Fibroblast of pulmonary artery (primary cell): Measurements from ENCODE around the gene SPOCK1.

ENCODE experiments used
- DNase-seq: peaks from one replicate; pipeline ENCODE4 v3.0.0-alpha.2; 2010; ENCODE audit warnings: low read depth
- H3K4me3 ChIP-seq: replicated peaks from 2 replicates; pipeline ENCODE4 v1.5.1; 2011; ENCODE audit warnings: low read depth, mild to moderate bottlenecking, control low read depth, low read length, moderate library complexity
- TF ChIP-seq, protein P1 (sequence below): IDR thresholded peaks from 2 replicates; pipeline ENCODE4 v1.5.1; 2011; ENCODE audit warnings: mild to moderate bottlenecking, control low read depth, low read length, inconsistent platforms; ENCODE audit errors: missing control alignments

SPOCK1 gene

DNA sequence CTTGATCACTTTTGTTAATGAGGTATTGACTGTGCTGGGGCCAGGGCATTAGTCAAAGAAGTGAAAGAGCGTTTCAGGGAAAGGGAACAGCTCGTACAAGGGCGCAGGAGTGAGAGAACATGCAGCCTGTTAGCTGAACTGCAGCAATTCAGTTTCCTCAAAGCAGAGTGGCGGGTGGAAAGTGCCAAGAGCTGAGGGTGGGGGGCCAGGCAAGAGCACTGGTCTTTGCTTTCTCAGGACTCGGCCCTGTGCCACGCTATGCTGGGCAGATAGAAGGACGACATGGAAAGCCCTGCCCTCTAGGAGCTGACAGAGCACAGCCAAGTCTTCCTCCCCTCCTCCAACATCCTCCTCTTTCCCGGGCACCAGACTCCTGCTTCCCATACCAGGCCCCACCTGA lies 304.8 kb downstream of the SPOCK1 start:
- no peak overlapping the region for H3K4me3 ChIP-seq
- TF ChIP-seq, protein P1, sequence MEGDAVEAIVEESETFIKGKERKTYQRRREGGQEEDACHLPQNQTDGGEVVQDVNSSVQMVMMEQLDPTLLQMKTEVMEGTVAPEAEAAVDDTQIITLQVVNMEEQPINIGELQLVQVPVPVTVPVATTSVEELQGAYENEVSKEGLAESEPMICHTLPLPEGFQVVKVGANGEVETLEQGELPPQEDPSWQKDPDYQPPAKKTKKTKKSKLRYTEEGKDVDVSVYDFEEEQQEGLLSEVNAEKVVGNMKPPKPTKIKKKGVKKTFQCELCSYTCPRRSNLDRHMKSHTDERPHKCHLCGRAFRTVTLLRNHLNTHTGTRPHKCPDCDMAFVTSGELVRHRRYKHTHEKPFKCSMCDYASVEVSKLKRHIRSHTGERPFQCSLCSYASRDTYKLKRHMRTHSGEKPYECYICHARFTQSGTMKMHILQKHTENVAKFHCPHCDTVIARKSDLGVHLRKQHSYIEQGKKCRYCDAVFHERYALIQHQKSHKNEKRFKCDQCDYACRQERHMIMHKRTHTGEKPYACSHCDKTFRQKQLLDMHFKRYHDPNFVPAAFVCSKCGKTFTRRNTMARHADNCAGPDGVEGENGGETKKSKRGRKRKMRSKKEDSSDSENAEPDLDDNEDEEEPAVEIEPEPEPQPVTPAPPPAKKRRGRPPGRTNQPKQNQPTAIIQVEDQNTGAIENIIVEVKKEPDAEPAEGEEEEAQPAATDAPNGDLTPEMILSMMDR: no peak
- DNase-seq: no peak

DNA sequence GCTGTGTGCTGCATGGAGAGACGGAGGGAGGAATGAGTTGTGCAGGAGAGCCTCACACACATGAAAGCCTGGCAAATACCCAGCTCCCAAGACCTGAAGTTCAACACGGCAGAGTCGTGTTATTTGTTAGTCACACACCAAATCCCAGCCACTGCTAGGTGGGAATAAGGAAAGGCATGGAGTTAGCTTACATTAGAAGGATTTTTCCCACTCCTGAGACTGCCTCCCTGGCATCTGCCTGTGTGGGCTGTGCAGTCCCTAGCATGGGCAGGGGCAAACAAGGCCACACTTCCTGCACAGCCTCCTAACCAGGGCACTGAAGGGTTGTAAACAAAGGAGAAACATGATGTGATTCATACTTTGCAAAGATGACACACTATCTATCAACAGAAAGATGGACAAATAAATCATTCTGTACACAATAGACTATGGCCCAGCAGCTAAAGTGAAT lies 306.8 kb downstream of the SPOCK1 start:
- DNase-seq: peak; percentile 29
- TF ChIP-seq, protein P1: no peak
- no peak overlapping the region for H3K4me3 ChIP-seq

DNA sequence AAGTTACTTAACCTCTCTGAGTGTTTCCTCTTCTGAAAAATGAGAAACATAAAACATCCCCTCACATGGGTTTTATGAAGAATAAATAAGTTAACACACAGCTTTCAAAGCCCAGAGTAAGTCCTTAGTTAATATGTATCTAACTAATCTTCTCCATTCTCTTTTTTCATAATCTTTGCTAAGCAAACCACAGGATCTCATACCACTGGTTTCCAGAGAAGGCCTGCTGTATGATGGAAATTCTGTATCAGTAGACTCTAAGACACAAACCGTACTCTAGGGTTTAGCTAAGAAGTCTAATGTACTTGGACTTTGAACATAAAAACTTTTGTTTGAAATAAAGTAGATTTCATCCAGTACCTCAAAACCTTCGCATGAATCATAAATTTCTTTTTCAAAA lies 307.9 kb downstream of the SPOCK1 start:
- TF ChIP-seq, protein P1: no peak
- DNase-seq: no peak
- H3K4me3 ChIP-seq: no peak overlapping the region

DNA sequence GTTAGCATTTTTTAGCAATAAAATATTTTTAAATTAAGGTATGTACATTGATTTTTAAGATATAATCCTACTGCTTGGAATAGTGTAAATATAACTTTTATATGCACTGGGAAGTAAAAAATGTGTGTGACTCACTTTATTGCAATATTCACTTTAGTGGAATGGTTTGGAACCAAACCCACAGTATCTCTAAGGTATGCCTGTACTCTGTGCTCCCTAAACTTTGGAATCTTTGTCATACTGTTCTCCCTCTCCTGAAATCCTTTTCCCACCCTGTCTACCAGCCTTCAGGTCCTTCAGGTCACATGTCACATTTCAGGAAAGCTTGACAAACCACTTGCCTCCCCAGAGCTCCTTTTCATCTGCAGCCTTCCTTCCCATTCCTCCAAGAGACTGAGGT lies 308.7 kb downstream of the SPOCK1 start:
- DNase-seq: peak; percentile 13
- no peak overlapping the region for H3K4me3 ChIP-seq
- TF ChIP-seq, protein P1: no peak

DNA sequence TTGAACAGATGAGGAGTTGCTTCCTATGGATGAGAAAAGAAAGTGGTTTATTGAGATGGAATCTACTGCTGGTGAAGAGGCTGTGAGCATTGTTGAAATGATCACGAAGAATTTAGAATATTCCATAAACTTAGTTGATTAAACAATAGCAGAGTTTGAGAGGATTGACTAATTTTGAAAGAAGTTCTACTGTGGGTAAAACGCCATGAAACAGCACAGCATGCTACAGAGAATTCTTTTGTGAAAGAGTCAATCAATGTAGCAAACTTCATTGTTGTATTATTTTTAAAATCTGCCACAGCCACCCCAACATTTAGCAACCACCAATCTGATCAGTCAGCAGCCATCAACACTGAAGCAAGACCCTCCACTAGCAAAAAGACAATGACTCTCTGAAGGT lies 309.1 kb downstream of the SPOCK1 start:
- TF ChIP-seq, protein P1: no peak
- DNase-seq: no peak
- H3K4me3 ChIP-seq: no peak overlapping the region

DNA sequence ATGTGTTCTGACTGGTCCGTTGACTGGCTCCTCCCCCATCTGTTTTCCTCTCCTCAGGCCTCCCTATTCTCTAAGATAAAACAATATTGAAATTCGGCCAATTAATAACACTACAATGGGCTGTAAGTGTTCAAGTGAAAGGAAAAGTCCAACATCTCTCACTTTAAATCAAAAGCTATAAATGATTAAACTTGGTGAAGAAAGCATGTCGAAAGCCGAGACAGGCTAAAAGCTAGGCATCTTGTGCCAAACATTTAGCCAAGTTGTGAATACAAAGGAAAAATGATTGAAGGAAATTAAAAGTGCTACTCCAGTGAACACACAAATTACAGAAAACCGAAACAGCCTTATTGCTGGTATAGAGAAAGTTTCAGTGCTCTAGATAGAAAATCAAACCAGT lies 310.6 kb downstream of the SPOCK1 start:
- H3K4me3 ChIP-seq: no peak overlapping the region
- DNase-seq: no peak
- TF ChIP-seq, protein P1: no peak

DNA sequence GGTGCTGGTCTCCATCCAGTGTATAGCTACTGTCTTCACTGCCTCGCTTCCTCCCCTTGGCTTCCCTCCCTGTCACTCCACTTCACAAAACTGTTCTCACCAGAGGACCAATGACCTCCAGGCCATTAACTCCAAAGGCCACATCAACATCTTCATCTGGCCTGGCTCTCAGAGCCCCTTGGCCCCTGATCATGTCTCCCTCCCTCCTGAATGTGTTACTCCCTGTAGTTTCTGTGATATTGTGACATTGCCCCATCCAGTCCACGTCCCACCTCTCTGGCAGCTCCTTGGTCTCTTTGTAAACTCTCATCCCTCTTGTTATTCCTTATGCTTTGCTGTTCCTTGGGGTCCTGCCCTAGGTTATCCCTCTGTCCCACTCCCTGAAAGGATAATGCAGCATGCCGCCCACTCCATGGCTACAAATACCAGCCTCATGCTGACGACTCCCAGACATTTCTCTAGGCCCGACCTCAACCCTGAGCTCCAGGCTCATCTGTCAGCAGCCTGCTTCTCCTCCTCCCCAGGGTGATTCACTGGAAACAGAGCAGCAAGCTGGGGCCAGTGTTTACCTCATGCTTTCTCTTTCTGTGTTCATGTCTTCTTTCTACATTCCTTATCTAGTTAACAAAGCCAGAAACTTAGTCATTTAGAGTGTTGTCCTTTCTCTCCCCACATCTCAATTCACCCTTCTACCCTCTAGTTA lies 312.2 kb downstream of the SPOCK1 start:
- peak; percentile 58 for DNase-seq
- no peak overlapping the region for H3K4me3 ChIP-seq
- TF ChIP-seq, protein P1: no peak
